ENCODE results near the gene CACNA1E. TPM values are rescaled to one million over a fixed set of nuclear protein-coding genes. Genes with fewer than 3 reads are reported as not detected.

Gene CACNA1E
- total and polyA plus RNA-seq, 2 experiments from 2014 or later: 1.1 to 1.7 TPM

GRCh38 chr1:181448461-181448860, 34.9 kb upstream of the CACNA1E start:
- no peak overlapping the region for H3K4me3 ChIP-seq
- no peaks in the 10 kb centered on the region for H3K79me2 ChIP-seq
- 38% methylated on average over 3 of the region's 3 CpGs for WGBS (ENCODE audit: low lambda C conversion rate, missing lambda C conversion rate)
- no peaks in the 10 kb centered on the region for H3K27me3 ChIP-seq
- H3K9me2 ChIP-seq (replicated peaks; ENCODE audit: insufficient read depth): no peaks in the 10 kb centered on the region
- no peaks in the 10 kb centered on the region for H3K9me3 ChIP-seq (ENCODE audit: low read depth)
- no peak overlapping the region for H3K4me2 ChIP-seq
- peak overlapping the region; percentile 60 for H3K27ac ChIP-seq
- TF ChIP-seq EZH2 (IDR thresholded peaks at IDR 0.05; ENCODE audit: borderline replicate concordance) (no peak), CTCF (IDR thresholded peaks at IDR 0.05; ENCODE audit: poor library complexity) (no peak), EZH2phosphoT487 (IDR thresholded peaks at IDR 0.05; ENCODE audit: low read depth, severe bottlenecking, unreplicated experiment) (no peak)
- H2AFZ ChIP-seq: no peak overlapping the region
- H3K4me1 ChIP-seq (ENCODE audit: insufficient read depth): peaks cover 14% of the 10 kb centered on the region
- no peaks in the 10 kb centered on the region for H3K36me3 ChIP-seq (replicated peaks; ENCODE audit: insufficient read depth, low read depth)
- peak; percentile 55 for DNase-seq (ENCODE audit: low spot score)
- H4K20me1 ChIP-seq (ENCODE audit: insufficient read depth, poor library complexity, severe bottlenecking): no peaks in the 10 kb centered on the region

GRCh38 chr1:181451661-181452230, 31.6 kb upstream of the CACNA1E start:
- no peak overlapping the region for H2AFZ ChIP-seq
- H4K20me1 ChIP-seq (ENCODE audit: insufficient read depth, poor library complexity, severe bottlenecking): no peaks in the 10 kb centered on the region
- H3K27me3 ChIP-seq: no peaks in the 10 kb centered on the region
- H3K4me3 ChIP-seq: no peak overlapping the region
- no peak for TF ChIP-seq EZH2phosphoT487 (IDR thresholded peaks at IDR 0.05; ENCODE audit: low read depth, severe bottlenecking, unreplicated experiment)
- no peaks in the 10 kb centered on the region for H3K79me2 ChIP-seq
- peak overlapping the region; percentile 18 for H3K4me2 ChIP-seq
- no peaks in the 10 kb centered on the region for H3K9me3 ChIP-seq (ENCODE audit: low read depth)
- peak overlapping the region; percentile 78 for H3K27ac ChIP-seq
- H3K9me2 ChIP-seq (replicated peaks; ENCODE audit: insufficient read depth): no peaks in the 10 kb centered on the region
- H3K4me1 ChIP-seq (ENCODE audit: insufficient read depth): peaks cover 14% of the 10 kb centered on the region
- no peaks in the 10 kb centered on the region for H3K36me3 ChIP-seq (replicated peaks; ENCODE audit: insufficient read depth, low read depth)
- DNase-seq (ENCODE audit: low spot score): peak; percentile 48
- WGBS (ENCODE audit: low lambda C conversion rate, missing lambda C conversion rate): 77% methylated on average over 4 of the region's 4 CpGs

- peak overlapping the region; percentile 78 for H3K27ac ChIP-seq
- no peak overlapping the region for H3K4me2 ChIP-seq
- H3K27me3 ChIP-seq: no peaks in the 10 kb centered on the region
- no peak overlapping the region for H2AFZ ChIP-seq
- DNase-seq (ENCODE audit: low spot score): no peak
- 54% methylated on average over 3 of the region's 3 CpGs for WGBS (ENCODE audit: low lambda C conversion rate, missing lambda C conversion rate)
- peaks cover 14% of the 10 kb centered on the region for H3K4me1 ChIP-seq (ENCODE audit: insufficient read depth)
- H3K4me3 ChIP-seq: no peak overlapping the region
- no peaks in the 10 kb centered on the region for H4K20me1 ChIP-seq (ENCODE audit: insufficient read depth, poor library complexity, severe bottlenecking)
- no peaks in the 10 kb centered on the region for H3K36me3 ChIP-seq (replicated peaks; ENCODE audit: insufficient read depth, low read depth)
- TF ChIP-seq EZH2phosphoT487 (IDR thresholded peaks at IDR 0.05; ENCODE audit: low read depth, severe bottlenecking, unreplicated experiment) (no peak), CTCF (IDR thresholded peaks at IDR 0.05; ENCODE audit: poor library complexity) (no peak), EZH2 (IDR thresholded peaks at IDR 0.05; ENCODE audit: borderline replicate concordance) (no peak)
- no peaks in the 10 kb centered on the region for H3K9me2 ChIP-seq (replicated peaks; ENCODE audit: insufficient read depth)
- H3K79me2 ChIP-seq: no peaks in the 10 kb centered on the region
- no peaks in the 10 kb centered on the region for H3K9me3 ChIP-seq (ENCODE audit: low read depth)
These were observed 30.6 kb upstream of the CACNA1E start for GRCh38 chr1:181452746-181453145.

GRCh38 chr1:181453541-181454201, 29.6 kb upstream of the CACNA1E start:
- no peaks in the 10 kb centered on the region for H3K79me2 ChIP-seq
- WGBS (ENCODE audit: low lambda C conversion rate, missing lambda C conversion rate): 69% methylated on average over 3 of the region's 3 CpGs
- no peaks in the 10 kb centered on the region for H3K36me3 ChIP-seq (replicated peaks; ENCODE audit: insufficient read depth, low read depth)
- no peaks in the 10 kb centered on the region for H4K20me1 ChIP-seq (ENCODE audit: insufficient read depth, poor library complexity, severe bottlenecking)
- DNase-seq (ENCODE audit: low spot score): no peak
- peak overlapping the region; percentile 78 for H3K27ac ChIP-seq
- no peaks in the 10 kb centered on the region for H3K9me2 ChIP-seq (replicated peaks; ENCODE audit: insufficient read depth)
- TF ChIP-seq EZH2phosphoT487 (IDR thresholded peaks at IDR 0.05; ENCODE audit: low read depth, severe bottlenecking, unreplicated experiment): no peak
- no peak for TF ChIP-seq CTCF (IDR thresholded peaks at IDR 0.05; ENCODE audit: poor library complexity)
- TF ChIP-seq EZH2 (IDR thresholded peaks at IDR 0.05; ENCODE audit: borderline replicate concordance): no peak
- no peak overlapping the region for H3K4me3 ChIP-seq
- H3K4me1 ChIP-seq (ENCODE audit: insufficient read depth): peaks cover 14% of the 10 kb centered on the region
- H3K4me2 ChIP-seq: no peak overlapping the region
- H3K27me3 ChIP-seq: no peaks in the 10 kb centered on the region
- no peaks in the 10 kb centered on the region for H3K9me3 ChIP-seq (ENCODE audit: low read depth)
- no peak overlapping the region for H2AFZ ChIP-seq

All from hepatocyte (in vitro differentiated cells).